Hepatic stellate cell (primary cell): Measurements from ENCODE around the gene BFSP1.
A peak's percentile ranks its signal among the peaks of the same experiment; 100 is the strongest.

Source experiments
- DNase-seq: peaks from one replicate; pipeline ENCODE4 v3.0.0; 2011; ENCODE audit warnings: low spot score

Gene BFSP1

GRCh38 chr20:17530716-17531664 lies at the start of gene BFSP1:
Gene BFSP1 (minus strand): TSS chr20:17531379. CDS start chr20:17531329, 50 bp downstream.
- DNase-seq = peak; percentile 53

- no peak for DNase-seq
Measured at GRCh38 chr20:17580895-17581294, 49.7 kb upstream of the BFSP1 start.

- DNase-seq = no peak
Measured at GRCh38 chr20:17579369-17580039, 48.3 kb upstream of the BFSP1 start.

- DNase-seq = no peak
Measured at GRCh38 chr20:17576215-17576614, 45.0 kb upstream of the BFSP1 start.

- no peak for DNase-seq
Measured at GRCh38 chr20:17573463-17573862, 42.3 kb upstream of the BFSP1 start.

- DNase-seq = no peak
Measured at GRCh38 chr20:17572034-17572638, 41.0 kb upstream of the BFSP1 start.

- no peak for DNase-seq
Measured at GRCh38 chr20:17571153-17571527, 40.0 kb upstream of the BFSP1 start.

- DNase-seq = no peak
Measured at GRCh38 chr20:17570347-17571152, 39.4 kb upstream of the BFSP1 start.

GRCh38 chr20:17569616-17570346 lies 38.6 kb upstream of the BFSP1 start, which contains the start of gene DSTN:
Gene DSTN (plus strand): TSS chr20:17570075. CDS start chr20:17570209, 134 bp downstream.
- DNase-seq = peak; percentile 93

GRCh38 chr20:17568972-17569521 lies 37.9 kb upstream of the BFSP1 start:
- peak; percentile 91 for DNase-seq

- DNase-seq = no peak
Measured at GRCh38 chr20:17568045-17568788, 37.0 kb upstream of the BFSP1 start.

GRCh38 chr20:17566345-17566744 lies 35.2 kb upstream of the BFSP1 start:
- no peak for DNase-seq

GRCh38 chr20:17565169-17565845 lies 34.1 kb upstream of the BFSP1 start:
- no peak for DNase-seq

GRCh38 chr20:17562804-17563305 lies 31.7 kb upstream of the BFSP1 start:
- peak; percentile 59 for DNase-seq

- DNase-seq = no peak
Measured at GRCh38 chr20:17560344-17561074, 29.3 kb upstream of the BFSP1 start.

- DNase-seq = no peak
Measured at GRCh38 chr20:17559338-17559737, 28.2 kb upstream of the BFSP1 start.

- DNase-seq = no peak
Measured at GRCh38 chr20:17558941-17559304, 27.7 kb upstream of the BFSP1 start.

GRCh38 chr20:17558154-17558940 lies 27.2 kb upstream of the BFSP1 start:
- peak; percentile 63 for DNase-seq
